GM23248 (cell line): ENCODE results near the gene EHBP1. TPM values are rescaled to one million over a fixed set of nuclear protein-coding genes. Genes with fewer than 3 reads are reported as not detected.

Experiments used
- DNase-seq: peaks from one replicate; pipeline ENCODE4 v3.0.0-alpha.2; 2015
- H2AFZ ChIP-seq: fragments of 200-600 bp; sonication (generic); 2 replicates; pipeline ENCODE4 v1.6.1; 2016; ENCODE audit warnings: antibody characterized with exemption
- H3F3A ChIP-seq: fragments of 200-600 bp; sonication (generic); 2 replicates; pipeline ENCODE4 v1.6.1; 2016; ENCODE audit warnings: mild to moderate bottlenecking, antibody characterized with exemption, mixed run types; ENCODE audit not compliant: insufficient read depth
- H3K27ac ChIP-seq: fragments of 200-600 bp; sonication (generic); 2 replicates; pipeline ENCODE4 v1.5.1; 2016; ENCODE audit warnings: mild to moderate bottlenecking
- H3K27me3 ChIP-seq: fragments of 200-600 bp; sonication (generic); replicated peaks from 2 replicates; pipeline ENCODE4 v1.6.1; 2016; ENCODE audit warnings: mild to moderate bottlenecking; ENCODE audit not compliant: insufficient read depth
- H3K36me3 ChIP-seq: fragments of 200-600 bp; sonication (generic); 2 replicates; pipeline ENCODE4 v1.6.1; 2016; ENCODE audit warnings: low read depth, mild to moderate bottlenecking
- H3K4me1 ChIP-seq: fragments of 200-600 bp; sonication (generic); 2 replicates; pipeline ENCODE4 v1.6.1; 2016; ENCODE audit warnings: mild to moderate bottlenecking; ENCODE audit not compliant: insufficient read depth
- H3K4me2 ChIP-seq: fragments of 200-600 bp; sonication (generic); one replicate; pipeline ENCODE4 v1.6.1; 2016; ENCODE audit warnings: mild to moderate bottlenecking; ENCODE audit not compliant: unreplicated experiment
- H3K4me3 ChIP-seq: fragments of 200-600 bp; sonication (generic); 2 replicates; pipeline ENCODE4 v1.5.1; 2016; ENCODE audit warnings: mild to moderate bottlenecking
- H3K79me2 ChIP-seq: fragments of 200-600 bp; sonication (generic); 2 replicates; pipeline ENCODE4 v1.6.1; 2016; ENCODE audit warnings: mild to moderate bottlenecking; ENCODE audit not compliant: insufficient read depth
- H3K9ac ChIP-seq: fragments of 200-600 bp; sonication (generic); 2 replicates; pipeline ENCODE4 v1.6.1; 2016; ENCODE audit warnings: mild to moderate bottlenecking
- H3K9me2 ChIP-seq: fragments of 200-600 bp; sonication (generic); 2 replicates; pipeline ENCODE4 v1.6.1; 2016; ENCODE audit warnings: mixed run types, mild to moderate bottlenecking, moderate library complexity; ENCODE audit not compliant: insufficient read depth
- H3K9me3 ChIP-seq: fragments of 200-600 bp; sonication (generic); one replicate; pipeline ENCODE4 v1.6.1; 2017; ENCODE audit warnings: low read depth
- H4K20me1 ChIP-seq: fragments of 200-600 bp; sonication (generic); 2 replicates; pipeline ENCODE4 v1.6.0; 2016; ENCODE audit not compliant: insufficient read depth
- EZH2 ChIP-seq: fragments of 200-600 bp; sonication (generic); IDR thresholded peaks from 2 replicates; pipeline ENCODE4 v1.6.1; 2018; ENCODE audit warnings: antibody characterized with exemption, mild to moderate bottlenecking; ENCODE audit not compliant: insufficient read depth, poor library complexity, severe bottlenecking
- EZH2phosphoT487 ChIP-seq: fragments of 200-600 bp; sonication (generic); IDR thresholded peaks from 2 replicates; pipeline ENCODE4 v1.6.1; 2018; ENCODE audit warnings: antibody characterized with exemption, moderate library complexity, mild to moderate bottlenecking, low read depth; ENCODE audit not compliant: insufficient read depth
- WGBS, 2 experiments: methylation state at CpG; one replicate each; pipeline ENCODE4 v1.1.6; 2015 to 2017; ENCODE audit warnings: low lambda C conversion rate in 2 of 2, low coverage in 1 of 2; ENCODE audit errors: missing lambda C conversion rate in 2 of 2; 5-methylcytosine and 5-hydroxymethylcytosine counted together
- in situ Hi-C: fragments of 300-500 bp; cut with MboI; formaldehyde crosslinking; loops from 2 replicates; pipeline ENCODE4 v1.15.0; 2020
- polyA plus RNA-seq: library from polyadenylated mRNA; unstranded; fragments of >200 nt; fragmentation: Nextera tagmentation; extraction: Ambion mirVana; gene quantifications from 2 replicates; pipeline ENCODE4 v1.2.1, GENCODE V29; 2016
- total RNA-seq: library from RNA; depleted of rRNA; stranded (reverse); fragments of >200 nt; shearing (Covaris generic); gene quantifications from 2 replicates; pipeline ENCODE4 v1.2.3, GENCODE V29; 2014

Gene EHBP1
- total and polyA plus RNA-seq, 2 experiments from 2014 or later = 41.3 to 56.8 TPM

DNA sequence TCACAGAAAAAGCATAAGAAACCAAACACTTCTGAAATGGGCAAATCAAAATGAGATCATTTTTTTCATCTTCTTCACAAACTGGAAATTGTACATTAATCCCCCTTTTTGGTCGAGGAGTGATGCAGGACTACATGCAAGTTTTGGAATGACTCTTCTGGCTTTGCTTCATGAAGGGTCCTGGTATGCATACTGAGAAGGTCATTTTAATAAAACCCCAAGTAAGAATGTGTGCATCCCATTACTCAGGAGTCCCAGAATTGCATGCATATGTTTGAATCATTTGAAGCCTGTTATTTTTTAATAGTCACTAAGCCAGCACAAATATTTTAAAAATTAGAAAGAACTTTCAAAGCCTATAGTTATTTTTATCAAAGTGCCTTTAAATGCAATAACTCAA, 16.7 kb upstream of the EHBP1 start:
- no peak overlapping the region for H3K4me3 ChIP-seq
- no peaks in the 10 kb centered on the region for H3K36me3 ChIP-seq
- no peaks in the 10 kb centered on the region; the same call in 1 of the 2 replicates for H3K9me2 ChIP-seq
- in situ Hi-C loops = no loop called here
- peaks cover 19% of the 10 kb centered on the region for H3K4me1 ChIP-seq
- no peak overlapping the region for H3K9ac ChIP-seq
- H3K4me2 ChIP-seq = no peak overlapping the region
- no peaks in the 10 kb centered on the region for H3K79me2 ChIP-seq
- TF ChIP-seq EZH2phosphoT487 (no peak), EZH2 (no peak)
- no peak overlapping the region for H3K27ac ChIP-seq
- H3K27me3 ChIP-seq = no peaks in the 10 kb centered on the region
- DNase-seq = no peak
- 0 to 7% methylated on average over 1 of the region's 1 CpG for whole genome bisulfite sequencing, 2 experiments
- no peaks in the 10 kb centered on the region for H4K20me1 ChIP-seq
- no peaks in the 10 kb centered on the region for H3K9me3 ChIP-seq
- H2AFZ ChIP-seq = no peak overlapping the region
- peaks cover 6% of the 10 kb centered on the region for H3F3A ChIP-seq

GRCh38 chr2:62691186-62691585, 14.3 kb upstream of the EHBP1 start:
- no peaks in the 10 kb centered on the region for H3K9me3 ChIP-seq
- H3K27ac ChIP-seq = no peak overlapping the region
- H3F3A ChIP-seq = peaks cover 6% of the 10 kb centered on the region
- H3K36me3 ChIP-seq = no peaks in the 10 kb centered on the region
- no peaks in the 10 kb centered on the region for H3K27me3 ChIP-seq
- no peak for TF ChIP-seq EZH2
- TF ChIP-seq EZH2phosphoT487 = no peak
- DNase-seq = no peak
- no peak overlapping the region for H2AFZ ChIP-seq
- in situ Hi-C loops = no loop called here
- H3K9me2 ChIP-seq = no peaks in the 10 kb centered on the region
- H3K9ac ChIP-seq = no peak overlapping the region
- H3K4me2 ChIP-seq = no peak overlapping the region
- no peaks in the 10 kb centered on the region for H3K79me2 ChIP-seq
- H4K20me1 ChIP-seq = no peaks in the 10 kb centered on the region
- no peak overlapping the region for H3K4me3 ChIP-seq
- H3K4me1 ChIP-seq = peaks cover 19% of the 10 kb centered on the region
- 14 to 18% methylated on average over 2 of the region's 2 CpGs for WGBS, 2 experiments

- in situ Hi-C loops = no loop called here
These were observed 13.3 kb upstream of the EHBP1 start for GRCh38 chr2:62692225-62692624.

GRCh38 chr2:62698653-62699052, 6.9 kb upstream of the EHBP1 start:
- H3K79me2 ChIP-seq = no peaks in the 10 kb centered on the region
- no peak overlapping the region for H3K4me2 ChIP-seq
- no peak overlapping the region for H3K4me3 ChIP-seq
- no peaks in the 10 kb centered on the region for H3K9me2 ChIP-seq
- 59 to 68% methylated on average over 1 of the region's 1 CpG for WGBS, 2 experiments
- 0 out of 2 replicates have a peak overlapping the region, but pooled peaks have one; percentile 3 for H3K27ac ChIP-seq
- no peak for TF ChIP-seq EZH2phosphoT487
- TF ChIP-seq EZH2 = no peak
- no peaks in the 10 kb centered on the region for H4K20me1 ChIP-seq
- H3F3A ChIP-seq = no peaks in the 10 kb centered on the region
- H3K27me3 ChIP-seq = no peaks in the 10 kb centered on the region
- no peak overlapping the region for H2AFZ ChIP-seq
- no peaks in the 10 kb centered on the region for H3K9me3 ChIP-seq
- in situ Hi-C loops = no loop called here
- DNase-seq = peak; percentile 52
- H3K36me3 ChIP-seq = no peaks in the 10 kb centered on the region
- no peaks in the 10 kb centered on the region for H3K4me1 ChIP-seq
- H3K9ac ChIP-seq = no peak overlapping the region

More at GRCh38 chr2:62692225-62692624, 13.3 kb upstream of the EHBP1 start:
- no peaks in the 10 kb centered on the region for H3K27me3 ChIP-seq
- no peak for DNase-seq
- H3K9me3 ChIP-seq = no peaks in the 10 kb centered on the region
- no peak overlapping the region for H3K27ac ChIP-seq
- no peak overlapping the region for H3K4me2 ChIP-seq
- H2AFZ ChIP-seq = no peak overlapping the region
- peaks cover 18% of the 10 kb centered on the region for H3K4me1 ChIP-seq
- H3K36me3 ChIP-seq = no peaks in the 10 kb centered on the region
- no peaks in the 10 kb centered on the region for H3K79me2 ChIP-seq
- H3F3A ChIP-seq = peaks cover 6% of the 10 kb centered on the region
- H4K20me1 ChIP-seq = no peaks in the 10 kb centered on the region
- H3K4me3 ChIP-seq = no peak overlapping the region
- TF ChIP-seq EZH2 (no peak), EZH2phosphoT487 (no peak)
- H3K9ac ChIP-seq = no peak overlapping the region
- no peaks in the 10 kb centered on the region for H3K9me2 ChIP-seq

DNA sequence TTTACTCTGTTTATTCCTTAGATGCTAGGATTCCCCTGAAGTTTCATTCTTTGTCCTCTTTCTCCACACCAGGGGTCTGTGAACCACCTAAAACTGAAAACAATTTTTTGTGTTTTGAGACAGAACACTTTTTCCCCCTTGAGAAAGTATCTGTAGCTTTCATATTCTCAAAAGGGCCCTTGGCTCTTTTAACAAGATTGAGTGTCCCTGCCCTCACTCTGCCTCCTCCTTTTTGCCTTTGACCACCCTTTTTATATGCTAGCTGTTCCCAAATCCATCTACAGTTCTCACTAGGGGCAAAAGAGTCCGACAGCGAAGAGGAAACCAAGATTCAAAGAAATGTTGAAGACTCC, 883 bp upstream of the EHBP1 start:
- TF ChIP-seq EZH2 (no peak), EZH2phosphoT487 (no peak)
- peaks cover 24% of the 10 kb centered on the region for H3K4me1 ChIP-seq
- H3K9me3 ChIP-seq = no peaks in the 10 kb centered on the region
- peak overlapping the region; percentile 95 for H3K4me2 ChIP-seq
- no peaks in the 10 kb centered on the region for H3K9me2 ChIP-seq
- peaks cover 14% of the 10 kb centered on the region; the same call in 1 of the 2 replicates for H3F3A ChIP-seq
- peak overlapping the region; percentile 82 for H3K4me3 ChIP-seq
- H3K9ac ChIP-seq = peak overlapping the region; percentile 75
- no peak for DNase-seq
- H4K20me1 ChIP-seq = no peaks in the 10 kb centered on the region
- peak overlapping the region; percentile 91 for H2AFZ ChIP-seq
- peaks cover 39% of the 10 kb centered on the region for H3K79me2 ChIP-seq
- in situ Hi-C loops = no loop called here
- peaks cover 24% of the 10 kb centered on the region for H3K36me3 ChIP-seq
- H3K27ac ChIP-seq = peak overlapping the region; percentile 66
- WGBS, 2 experiments = 25 to 37% methylated on average over 2 of the region's 2 CpGs
- no peaks in the 10 kb centered on the region for H3K27me3 ChIP-seq
